AG20443 (cell line): ENCODE measurements around the gene ZNF652.

Source experiments
- DNase-seq: peaks from one replicate; pipeline ENCODE4 v3.0.0; 2012; ENCODE audit warnings: low spot score, mixed read lengths

The ZNF652 gene

DNA sequence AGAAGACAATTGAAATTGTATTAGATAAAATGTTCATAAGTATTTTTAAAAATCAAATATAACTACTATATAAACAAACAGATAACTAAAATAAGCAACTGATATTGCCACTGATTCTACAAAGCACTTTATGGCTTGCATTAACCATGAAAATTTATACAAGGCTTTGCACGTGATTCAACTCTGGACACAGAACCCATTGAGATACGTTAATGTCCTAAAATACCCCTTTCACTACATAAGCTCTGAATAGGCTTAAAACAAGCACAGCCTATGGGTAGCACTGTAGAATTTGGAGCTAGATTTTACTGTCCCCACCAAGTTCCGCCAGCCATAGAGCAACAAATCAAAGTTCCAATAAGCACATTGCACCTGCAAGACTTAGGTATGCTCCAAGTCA, 4.5 kb downstream of the ZNF652 start:
- DNase-seq, result no peak

DNA sequence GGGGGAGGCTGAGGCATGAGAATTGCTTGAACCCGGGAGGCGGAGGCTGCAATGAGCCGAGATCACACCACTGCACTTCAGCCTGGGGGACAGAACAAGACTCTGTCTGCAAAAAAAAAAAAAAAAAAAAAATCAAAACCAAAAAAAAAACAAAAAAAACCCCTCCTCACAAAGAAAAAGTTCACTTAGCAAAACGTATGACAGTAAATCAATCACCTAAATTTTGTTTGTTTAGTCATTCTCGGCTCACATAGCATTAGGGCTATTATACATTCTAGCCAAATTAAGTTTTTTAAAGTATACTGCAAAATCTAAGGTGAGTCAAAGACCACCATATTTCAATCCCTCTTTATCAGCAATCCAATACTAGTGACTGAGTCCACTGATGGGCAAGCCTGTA, 5.7 kb downstream of the ZNF652 start:
- no peak for DNase-seq

DNA sequence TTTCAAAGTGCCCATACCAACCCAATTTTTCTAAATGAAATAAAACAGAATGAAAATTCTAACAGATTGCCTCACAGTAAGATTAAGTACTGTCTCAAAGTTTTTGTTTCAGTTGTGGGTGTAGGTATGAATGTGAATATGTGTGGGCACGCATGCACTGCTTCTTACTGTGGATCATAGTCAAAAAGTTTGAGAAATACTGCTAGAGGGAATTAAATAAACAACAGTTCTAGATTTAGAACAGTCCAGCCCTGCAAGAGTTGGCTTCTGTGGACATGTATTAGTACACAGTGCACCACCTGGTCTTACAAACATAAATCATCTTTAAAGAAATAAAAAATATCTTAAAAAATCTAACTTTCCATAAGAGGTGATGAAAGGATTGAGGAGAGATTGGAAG, 8.4 kb downstream of the ZNF652 start:
- DNase-seq, result no peak

DNA sequence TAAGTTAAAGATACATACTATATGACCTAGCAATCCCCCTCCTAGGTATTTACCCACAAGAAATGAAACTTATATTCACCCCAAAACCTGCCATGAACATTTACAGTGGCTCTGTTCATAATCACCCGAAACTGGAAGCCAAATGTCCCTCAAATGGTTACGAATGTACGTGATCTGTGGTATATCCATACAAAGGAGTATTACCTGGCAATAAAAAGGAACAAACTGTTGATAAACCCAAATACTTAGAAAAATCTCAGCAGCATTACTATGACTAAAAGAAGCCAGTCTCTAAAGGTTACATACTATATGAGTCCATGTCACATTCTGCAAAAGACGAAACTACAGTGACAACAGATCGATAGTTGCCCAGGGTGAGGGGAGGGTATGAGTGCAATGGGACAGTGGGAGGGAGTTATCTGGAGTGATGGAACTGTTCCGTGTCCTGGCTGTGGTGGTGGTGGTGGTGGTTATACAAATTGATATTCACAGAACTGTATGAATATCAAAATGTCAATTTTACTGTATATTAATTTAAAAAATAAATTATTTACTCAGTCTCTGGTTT, 9.4 kb downstream of the ZNF652 start:
- DNase-seq, result no peak

DNA sequence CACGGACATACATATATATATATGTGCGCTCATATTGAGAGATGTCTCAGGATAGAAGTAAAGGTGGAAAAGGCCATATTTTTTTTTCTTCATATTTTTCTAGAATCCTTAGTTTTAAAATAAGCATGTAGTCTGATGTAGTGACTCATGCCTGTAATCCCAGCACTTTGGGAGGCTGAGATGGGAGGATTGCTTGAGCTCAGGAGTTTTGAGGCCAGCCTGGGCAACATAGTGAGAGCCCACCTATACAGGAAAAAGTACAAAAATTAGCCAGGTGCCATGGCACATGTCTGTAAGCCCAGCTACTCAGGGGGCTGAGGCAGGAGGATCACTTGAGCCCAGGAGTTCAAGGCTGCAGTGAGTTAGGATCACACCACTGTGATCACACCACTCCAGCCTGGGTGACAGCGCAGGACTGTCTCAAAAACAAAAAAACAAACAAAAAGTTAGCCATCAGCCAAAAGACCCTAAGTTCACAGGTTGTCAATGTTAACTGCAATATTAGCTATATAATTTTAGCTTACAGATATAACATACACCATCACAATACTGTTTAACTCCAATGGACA, 10.4 kb downstream of the ZNF652 start:
- no peak for DNase-seq

GRCh38 chr17:49349541-49349940, 12.5 kb downstream of the ZNF652 start:
- DNase-seq, result no peak

GRCh38 chr17:49344914-49345313, 17.1 kb downstream of the ZNF652 start:
- no peak for DNase-seq

- DNase-seq, result no peak
Observed at GRCh38 chr17:49343273-49343672, 18.8 kb downstream of the ZNF652 start.

DNA sequence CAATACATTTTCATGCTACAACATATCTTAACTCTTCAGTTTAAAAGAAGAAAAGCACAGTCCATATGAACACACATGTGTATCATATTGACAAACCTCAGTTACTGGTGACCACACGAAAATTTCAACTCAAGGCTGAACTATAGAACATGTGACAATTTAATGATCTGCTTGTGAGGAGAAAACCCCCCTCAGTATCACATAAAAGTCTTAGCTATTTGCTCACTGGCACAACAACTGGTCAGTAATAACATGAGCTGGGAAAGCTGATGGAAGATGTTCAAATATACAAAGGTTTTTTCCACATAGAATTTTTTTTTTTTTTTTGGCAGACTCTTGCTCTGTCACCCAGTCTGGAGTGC, 19.5 kb downstream of the ZNF652 start:
- DNase-seq, result no peak

DNA sequence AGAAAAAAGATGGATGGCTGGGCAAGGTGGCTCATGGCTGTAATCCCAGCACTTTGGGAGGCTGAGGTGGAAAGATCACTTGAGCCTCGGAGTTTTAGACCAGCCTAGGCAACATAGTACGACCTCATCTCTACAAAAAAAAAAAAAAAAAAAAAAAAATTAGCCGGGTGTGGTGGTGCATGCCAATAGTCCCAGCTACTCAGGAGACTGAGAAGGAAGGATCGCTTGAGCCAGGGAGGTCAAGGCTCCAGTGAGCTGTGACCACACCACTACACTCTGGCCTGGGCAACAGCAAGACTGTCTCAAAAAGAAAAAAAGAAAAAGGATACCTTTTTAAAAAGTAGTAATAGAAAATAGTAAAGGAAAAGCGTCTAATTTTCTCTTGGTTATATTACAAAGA, 20.7 kb downstream of the ZNF652 start:
- DNase-seq, result no peak

DNA sequence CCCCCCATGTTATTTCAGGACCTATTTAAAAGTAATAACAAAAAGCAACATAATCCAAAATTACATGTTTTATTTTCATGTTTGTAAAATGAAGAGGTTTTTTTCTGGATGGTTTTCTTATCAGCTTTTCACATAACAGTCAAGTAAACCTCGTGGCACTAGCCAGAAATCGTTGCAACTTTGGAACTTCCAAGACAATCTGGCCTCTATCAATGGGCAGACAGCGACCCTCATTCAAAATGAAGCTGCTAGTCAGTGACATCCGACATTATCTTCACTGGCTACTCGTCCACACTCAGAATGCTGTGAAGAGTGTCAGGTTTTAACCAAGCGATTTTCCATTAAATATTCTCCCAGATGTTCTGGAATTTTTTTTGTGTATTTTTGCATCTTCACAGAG, 22.7 kb downstream of the ZNF652 start:
- DNase-seq, result no peak

GRCh38 chr17:49338883-49339282, 23.2 kb downstream of the ZNF652 start:
- no peak for DNase-seq

GRCh38 chr17:49337884-49338283, 24.2 kb downstream of the ZNF652 start:
- no peak for DNase-seq

DNA sequence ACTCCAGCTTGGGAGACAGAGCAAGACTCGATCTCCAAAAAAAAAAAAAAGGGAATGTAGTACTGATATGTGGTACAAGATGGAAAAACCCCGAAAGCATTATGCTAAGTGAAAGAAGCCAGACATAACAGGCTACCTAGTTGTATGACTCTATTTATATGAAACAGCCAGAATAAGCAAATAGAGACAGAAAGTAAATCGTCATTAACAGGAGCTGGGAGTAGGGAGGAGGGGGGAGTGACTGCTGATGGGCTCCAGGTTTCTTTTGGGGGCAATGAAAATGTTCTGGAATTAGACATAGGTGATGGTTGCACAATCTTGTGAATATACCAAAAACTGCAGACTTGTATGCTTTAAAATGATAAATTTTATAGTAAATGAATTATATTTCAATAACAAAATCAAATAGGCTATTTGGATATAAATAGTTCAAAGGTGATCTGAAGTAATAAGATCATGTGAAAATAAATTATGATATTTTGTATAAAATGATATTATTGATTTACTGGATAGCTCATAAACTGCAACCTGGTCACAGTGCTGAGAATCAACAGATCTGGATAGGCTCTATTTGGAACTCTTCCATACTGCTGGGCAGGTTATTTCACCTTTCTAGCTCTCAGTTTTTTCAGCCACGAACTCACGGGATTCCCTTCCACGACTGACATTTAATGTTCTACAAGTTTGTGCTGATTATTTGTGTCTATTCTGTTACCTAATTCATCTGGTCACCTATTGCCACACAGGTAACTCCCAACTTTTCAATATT, 27.1 kb downstream of the ZNF652 start:
- no peak for DNase-seq

GRCh38 chr17:49333804-49334203, 28.2 kb downstream of the ZNF652 start:
- no peak for DNase-seq

GRCh38 chr17:49327835-49328784, 33.9 kb downstream of the ZNF652 start:
- no peak for DNase-seq

DNA sequence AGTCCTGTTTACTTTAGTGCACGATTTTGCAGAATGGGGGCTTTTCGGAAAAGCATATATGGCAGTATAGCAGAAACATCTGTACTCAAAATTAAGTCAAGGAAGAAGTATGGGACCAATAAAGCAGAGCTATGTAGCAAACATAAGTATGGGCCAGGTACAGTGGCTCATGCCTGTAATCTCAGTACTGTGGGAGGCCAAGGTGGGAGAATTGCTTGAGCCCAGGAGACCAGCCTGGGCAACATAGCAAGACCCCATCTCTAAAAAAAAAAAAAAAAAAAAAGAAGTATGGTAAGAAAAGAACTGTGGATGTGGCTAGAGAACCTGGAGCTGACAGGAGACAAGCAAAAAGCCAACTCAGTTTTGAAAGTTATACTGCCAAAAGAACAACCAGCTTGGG, 36.1 kb downstream of the ZNF652 start:
- no peak for DNase-seq

- DNase-seq, result no peak
Observed at GRCh38 chr17:49318435-49318965, 43.5 kb downstream of the ZNF652 start.

GRCh38 chr17:49316889-49317675, 45.0 kb downstream of the ZNF652 start:
- no peak for DNase-seq

GRCh38 chr17:49316258-49316570, 45.8 kb downstream of the ZNF652 start:
- DNase-seq, result peak; percentile 13

- DNase-seq, result peak; percentile 94
Observed at GRCh38 chr17:49315551-49316257, 46.3 kb downstream of the ZNF652 start.
